ENCODE data around the gene GYPB.
"Not testable (repeated sequence)": the region's sequence is repeated elsewhere in the genome, so short reads cannot be mapped to it uniquely, and the experiment has no call there.

The GYPB gene

GRCh38 chr4:144008602-144009001, 10.6 kb downstream of the GYPB start:
- not testable (repeated sequence) for DNase-seq

DNA sequence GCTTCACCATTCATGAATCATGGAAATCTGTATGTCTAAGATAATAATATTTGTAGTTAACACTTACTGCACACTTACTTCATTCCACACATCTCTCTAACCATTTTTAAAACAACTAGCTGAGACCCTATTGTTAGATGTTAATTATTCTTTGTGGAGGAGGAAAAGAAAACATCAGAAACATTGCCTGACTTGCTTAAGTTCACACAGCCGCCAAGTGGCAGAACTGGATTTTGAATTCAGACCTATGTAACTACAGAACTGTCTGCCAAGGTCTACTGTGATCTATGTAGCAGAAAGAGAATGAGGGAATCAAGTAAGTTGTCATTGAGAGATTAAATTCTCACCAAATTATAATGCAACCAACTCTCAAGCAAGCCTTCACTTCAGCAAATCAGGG, 11.2 kb downstream of the GYPB start:
- not testable (repeated sequence) for DNase-seq

DNA sequence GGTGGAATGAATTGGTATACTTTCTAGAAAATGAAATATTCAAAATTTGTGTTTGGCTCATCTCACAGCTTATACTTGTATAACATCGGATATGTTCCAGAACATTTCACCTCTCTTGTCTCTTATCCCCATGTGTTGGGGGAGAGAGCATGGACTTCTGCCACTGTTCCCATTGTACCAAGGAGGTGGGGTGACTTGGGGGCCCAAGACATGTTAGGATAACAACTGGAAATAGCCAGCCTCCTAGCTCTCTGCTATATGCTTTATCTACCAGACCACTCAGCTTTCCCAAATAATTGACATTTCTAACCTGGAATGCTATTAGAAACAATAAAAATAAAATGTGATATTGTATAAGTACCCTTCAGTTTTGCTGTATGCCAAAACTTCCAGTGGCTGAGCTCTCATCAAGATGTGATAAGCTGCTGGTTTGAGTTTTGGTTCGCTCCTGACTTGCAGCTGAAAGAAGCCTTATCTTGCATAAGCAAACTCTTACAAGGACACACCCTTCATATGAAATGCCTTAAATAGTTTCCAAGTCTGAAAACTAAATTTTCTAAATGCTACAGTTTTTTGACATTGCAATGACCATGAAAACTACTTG, 12.9 kb downstream of the GYPB start:
- DNase-seq: not testable (repeated sequence)

- not testable (repeated sequence) for DNase-seq
Observed at GRCh38 chr4:144005558-144005953, 13.6 kb downstream of the GYPB start.

DNA sequence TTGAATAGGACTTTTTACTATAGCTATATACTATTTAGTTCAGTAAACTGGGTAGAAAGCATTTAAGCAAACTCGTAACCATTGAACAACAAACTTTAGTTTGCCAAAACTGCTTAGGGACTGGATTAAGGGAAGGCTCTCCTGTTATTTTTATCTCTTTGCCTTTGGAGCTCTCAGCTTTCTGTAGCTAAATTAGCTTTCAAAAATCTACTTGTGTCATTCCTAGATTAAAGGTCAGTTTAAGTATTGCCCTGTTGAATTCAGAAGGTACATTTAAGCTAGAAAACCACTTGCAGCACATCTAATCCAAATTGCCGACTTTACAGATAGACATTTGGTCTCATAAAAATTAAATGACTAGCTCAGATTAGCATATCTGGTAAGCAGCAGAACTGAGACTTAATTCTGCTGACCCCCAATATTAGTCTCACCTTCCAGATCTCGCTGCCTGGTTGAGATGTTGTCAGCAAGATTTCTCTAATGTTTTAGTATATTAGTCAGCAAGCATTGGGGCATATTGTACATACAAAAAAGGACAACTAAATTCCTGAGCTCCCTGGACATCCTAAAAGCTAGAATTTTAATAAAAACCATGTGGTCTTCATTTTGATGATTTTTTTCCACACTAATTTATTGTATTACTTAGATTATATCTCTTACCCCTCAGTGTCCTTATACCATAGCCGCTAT, 14.2 kb downstream of the GYPB start:
- not testable (repeated sequence) for DNase-seq

DNA sequence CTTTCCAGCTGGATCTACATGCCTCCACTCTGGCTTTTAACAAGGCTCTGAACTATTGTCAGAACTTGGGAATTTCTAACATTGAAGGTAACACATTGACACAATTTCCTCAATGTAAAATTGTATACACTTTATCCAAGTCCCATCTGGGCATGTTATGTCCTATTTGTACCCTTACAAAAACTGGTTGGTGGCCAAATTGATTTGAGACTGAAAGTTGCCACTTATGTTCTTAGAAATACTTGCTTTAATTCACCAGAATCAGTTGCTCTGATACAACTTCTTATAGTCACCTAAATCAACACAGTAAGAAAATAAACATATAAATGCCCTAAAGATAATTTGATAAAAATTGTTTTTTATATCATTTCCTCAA, 15.3 kb downstream of the GYPB start:
- DNase-seq: not testable (repeated sequence)

- not testable (repeated sequence) for DNase-seq
Observed at GRCh38 chr4:144003205-144003889, 15.8 kb downstream of the GYPB start.

- DNase-seq: not testable (repeated sequence)
Observed at GRCh38 chr4:144000331-144000995, 18.7 kb downstream of the GYPB start.

DNA sequence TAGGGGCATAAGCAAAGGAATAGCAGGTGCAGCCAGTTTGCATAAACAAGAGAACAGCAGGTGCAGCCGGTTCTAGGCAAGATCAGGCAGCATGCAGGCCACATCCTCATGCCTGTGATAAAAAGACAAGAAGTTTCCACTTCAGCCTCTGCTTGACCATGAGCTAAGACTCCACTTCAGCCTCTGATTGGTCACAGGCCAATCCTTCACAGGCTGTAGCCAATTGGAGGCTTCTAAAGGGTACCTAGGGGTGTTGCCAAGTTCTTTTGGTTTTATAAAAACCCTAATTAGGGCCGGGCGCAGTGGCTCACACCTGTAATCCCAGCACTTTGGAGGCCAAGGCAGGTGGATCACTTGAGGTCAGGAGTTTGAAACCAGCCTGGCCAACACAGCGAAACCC, 23.0 kb downstream of the GYPB start:
- not testable (repeated sequence) for DNase-seq

DNA sequence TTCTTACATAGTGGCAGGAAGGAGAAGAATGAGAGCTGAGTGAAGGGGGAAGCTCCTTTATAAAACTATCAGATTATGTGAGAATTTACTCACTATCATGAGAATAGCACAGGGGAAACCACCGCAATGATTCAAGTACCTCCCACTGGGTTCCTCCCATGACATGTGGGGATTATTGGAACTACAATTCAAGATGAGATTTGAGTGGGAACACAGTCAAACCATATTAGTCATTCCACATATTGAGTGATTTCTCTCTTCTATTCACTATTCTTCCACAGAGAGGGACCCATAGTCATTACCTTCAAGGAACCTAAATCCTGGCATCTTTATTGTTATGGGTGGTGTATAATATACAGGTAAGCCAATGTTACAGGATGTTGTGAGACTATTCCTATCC, 27.4 kb downstream of the GYPB start:
- not testable (repeated sequence) for DNase-seq

- DNase-seq: not testable (repeated sequence)
Observed at GRCh38 chr4:143990717-143991116, 28.5 kb downstream of the GYPB start.

DNA sequence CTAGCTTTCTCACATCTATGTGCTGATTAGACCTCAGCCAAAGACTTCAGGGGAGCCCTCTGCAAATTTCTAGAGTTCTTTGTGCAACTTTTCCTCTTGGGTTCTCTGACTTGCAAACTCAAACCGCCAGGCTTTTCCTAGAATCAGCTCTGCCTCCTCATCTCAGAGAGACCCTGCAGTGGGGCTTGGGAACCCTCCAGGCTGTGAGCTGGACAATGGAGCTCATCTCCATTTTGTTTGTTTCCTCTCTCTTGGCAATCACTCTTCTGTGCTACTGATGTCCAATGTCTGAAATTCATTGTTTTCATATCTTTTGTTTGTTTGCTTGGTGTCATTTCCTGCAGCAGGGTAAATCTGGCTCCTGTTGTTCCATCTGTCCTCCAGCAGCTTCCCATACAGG, 33.0 kb downstream of the GYPB start:
- DNase-seq: no peak

- not testable (repeated sequence) for DNase-seq
Observed at GRCh38 chr4:143980776-143981175, 38.4 kb downstream of the GYPB start.

- not testable (repeated sequence) for DNase-seq
Observed at GRCh38 chr4:143975527-143975926, 43.7 kb downstream of the GYPB start.

DNA sequence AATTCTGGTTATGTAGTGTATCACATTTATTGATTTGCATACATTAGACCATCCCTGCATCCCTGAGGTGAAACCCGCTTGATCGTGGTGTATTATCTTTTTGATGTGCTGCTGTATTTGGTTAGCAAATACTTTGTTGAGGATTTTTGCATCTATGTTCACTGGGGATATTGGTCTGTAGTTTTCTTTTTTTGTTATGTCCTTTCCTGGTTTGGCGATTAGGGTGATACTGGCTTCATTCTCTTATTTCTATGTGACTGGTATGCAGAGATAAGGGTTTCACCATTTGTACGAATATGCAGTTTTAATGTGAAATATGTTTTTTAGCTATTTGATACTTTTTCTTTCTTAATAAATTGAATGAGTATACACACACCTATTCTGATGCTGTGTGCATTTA, 45.2 kb downstream of the GYPB start:
- not testable (repeated sequence) for DNase-seq

DNA sequence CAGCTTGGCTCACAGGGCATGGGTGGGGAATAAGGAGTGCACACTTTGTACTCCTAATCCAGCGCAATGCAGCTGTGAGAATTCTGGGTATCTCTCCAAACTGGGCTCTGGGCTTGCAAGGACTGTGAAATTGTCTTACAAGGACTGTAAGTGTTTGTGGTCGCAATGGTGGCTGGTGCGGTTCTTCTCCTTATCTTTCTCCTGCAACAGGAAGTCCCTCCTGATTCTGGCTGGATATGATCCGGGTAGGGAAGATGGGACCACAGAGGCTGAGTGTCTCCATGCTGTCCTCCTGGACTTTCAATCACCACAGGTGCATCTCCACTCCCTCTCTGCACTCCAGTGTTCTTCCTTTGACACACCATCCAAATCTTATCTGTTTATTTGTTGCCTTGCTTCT, 58.1 kb downstream of the GYPB start:
- no peak for DNase-seq

GRCh38 chr4:143955306-143955705, 63.9 kb downstream of the GYPB start:
- not testable (repeated sequence) for DNase-seq

DNA sequence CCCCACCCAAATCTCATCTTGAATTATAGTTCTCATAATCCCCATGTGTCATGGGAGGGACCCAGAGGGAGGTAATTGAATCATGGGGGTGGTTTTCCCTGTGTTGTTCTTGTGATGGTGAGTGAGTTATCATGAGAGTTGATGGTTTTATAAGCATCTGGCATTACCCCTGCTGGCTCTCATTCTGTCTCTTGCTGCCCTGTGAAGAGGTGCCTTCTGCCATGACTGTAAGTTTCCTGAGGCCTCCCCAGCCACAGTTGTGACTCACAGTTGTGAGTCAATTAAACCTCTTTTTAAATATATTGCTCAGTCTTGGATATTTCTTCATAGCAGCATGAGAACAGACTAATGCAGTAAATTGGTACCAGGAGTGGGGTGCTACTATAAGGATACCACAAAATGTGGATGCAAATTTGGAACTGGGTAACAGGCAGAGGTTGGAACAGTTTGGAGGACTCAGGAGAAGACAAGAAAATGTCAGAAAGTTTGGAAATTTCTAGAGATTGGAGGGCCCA, 67.7 kb downstream of the GYPB start:
- not testable (repeated sequence) for DNase-seq

DNA sequence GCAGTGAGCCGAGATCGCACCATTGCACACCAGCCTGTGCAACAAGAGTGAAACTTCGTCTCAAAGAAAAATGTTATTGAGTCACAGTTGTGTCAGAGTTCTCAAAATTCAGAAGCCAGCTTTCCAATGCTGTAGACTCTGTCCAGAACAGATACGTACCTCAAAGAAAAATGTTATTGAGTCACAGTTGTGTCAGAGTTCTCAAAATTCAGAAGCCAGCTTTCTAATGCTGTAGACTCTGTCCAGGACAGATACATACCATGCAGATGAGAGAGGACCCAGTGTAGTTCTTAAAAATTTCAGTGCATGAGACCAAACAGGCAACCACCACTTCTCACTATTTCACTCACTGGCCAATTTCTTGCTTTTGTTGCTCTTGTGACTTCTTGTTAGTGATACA, 68.2 kb downstream of the GYPB start:
- not testable (repeated sequence) for DNase-seq

DNA sequence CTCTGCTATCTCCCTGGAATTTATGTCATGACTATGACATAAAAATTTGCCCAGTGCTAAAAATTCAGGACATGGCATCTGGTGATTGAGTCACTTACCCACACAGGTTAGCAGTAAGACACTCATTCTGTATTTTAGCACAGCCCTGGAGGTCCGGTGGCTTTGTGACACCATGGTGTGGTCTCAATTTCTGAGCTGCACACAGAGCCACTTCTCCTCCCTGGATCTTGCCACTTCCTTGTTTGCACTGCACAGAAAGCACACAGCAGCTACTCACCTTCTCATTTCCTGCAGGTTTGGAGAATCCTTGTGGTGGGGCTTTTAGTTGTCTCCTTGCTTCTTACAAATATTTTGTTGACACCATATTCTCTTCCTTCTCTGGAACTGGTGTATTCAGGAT, 69.0 kb downstream of the GYPB start:
- DNase-seq: not testable (repeated sequence)

- DNase-seq: not testable (repeated sequence)
Observed at GRCh38 chr4:143947493-143947892, 71.7 kb downstream of the GYPB start.

All from CD4-positive, alpha-beta T cell treated with Interleukin-17A for 4 hours (primary cell).